NOMO-1 (cell line): ENCODE measurements around the gene CD3G.

Experiments
- DNase-seq, 2 experiments: peaks; one replicate each; lab custom pipeline; 2025; ENCODE audit not compliant: unreplicated experiment in 2 of 2; lab: John Stamatoyannopoulos, UW

The CD3G gene

DNA sequence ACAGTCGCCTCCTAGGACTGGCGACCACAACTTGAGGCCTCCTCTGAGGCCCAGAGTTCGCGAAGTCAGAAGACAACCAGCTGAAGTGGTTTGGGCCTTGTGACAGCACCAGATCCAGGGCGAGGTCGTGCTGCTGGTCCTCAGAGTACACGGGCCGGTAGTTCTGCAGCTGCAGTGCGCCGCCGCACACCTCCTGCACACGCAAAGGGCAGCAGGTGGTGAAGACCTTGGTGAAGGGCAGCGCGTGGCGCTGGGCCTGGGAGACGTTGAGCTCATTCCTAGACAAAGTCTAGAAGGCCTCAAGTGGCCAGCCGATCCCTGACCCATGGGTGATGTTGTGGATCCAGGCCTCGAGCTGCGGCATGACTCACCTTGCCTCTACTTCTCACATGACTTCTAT is 21.4 kb upstream of the CD3G start:
- DNase-seq = no peak

DNA sequence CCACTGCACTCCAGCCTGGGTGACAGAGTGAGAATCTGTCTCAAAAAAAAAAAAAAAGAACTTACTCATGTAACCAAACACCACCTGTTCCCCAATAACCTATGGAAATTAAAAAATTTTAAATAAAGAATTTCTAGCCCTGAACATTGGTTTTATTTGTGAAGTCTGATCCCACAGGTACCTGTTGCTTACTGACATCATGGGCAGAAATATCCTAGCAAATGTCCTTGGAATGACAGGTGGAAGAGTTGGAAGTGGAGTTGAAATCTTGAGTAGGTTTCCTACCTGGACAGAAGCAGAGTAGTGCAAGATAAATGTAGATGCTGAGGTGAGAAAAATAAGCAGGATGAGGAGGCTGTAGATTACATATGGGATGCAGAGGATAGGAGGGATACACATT is 18.9 kb upstream of the CD3G start:
- DNase-seq = no peak

DNA sequence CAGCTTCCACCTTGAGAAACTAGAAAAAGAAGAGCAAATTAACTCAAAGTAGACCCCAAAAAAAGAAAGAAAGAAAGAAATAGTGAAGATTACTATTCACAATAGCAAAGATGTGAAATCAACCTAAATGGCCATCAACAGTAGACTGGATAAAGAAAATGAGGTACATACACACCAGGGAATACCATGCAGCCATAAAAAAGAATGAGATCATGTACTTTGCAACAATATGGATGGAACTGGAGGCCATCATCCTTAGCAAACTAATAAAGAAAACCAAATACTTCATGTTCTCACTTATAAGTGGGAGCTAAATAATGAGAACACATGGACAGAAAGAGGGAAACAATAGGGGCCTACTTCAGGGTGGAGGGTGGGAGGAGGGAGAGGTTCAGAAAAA is 15.4 kb upstream of the CD3G start:
- no peak for DNase-seq

DNA sequence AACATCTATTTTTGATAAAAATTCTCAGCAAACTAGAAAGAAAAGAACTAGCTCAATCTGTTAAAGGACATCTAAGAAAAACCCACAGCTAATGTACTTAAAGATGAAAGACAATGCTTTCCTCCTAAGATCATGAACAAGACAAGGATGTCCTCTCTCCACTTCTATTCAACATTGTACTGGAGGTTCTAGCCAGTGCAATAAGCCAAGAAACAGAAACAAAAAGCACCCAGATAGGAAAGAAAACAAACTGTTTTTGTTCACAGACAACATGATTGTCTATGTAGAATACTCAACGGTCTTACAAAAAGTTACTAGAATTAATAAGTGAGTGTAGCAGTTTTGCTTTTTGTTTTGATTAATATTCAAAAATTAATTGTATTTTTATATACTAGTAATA is 9.4 kb upstream of the CD3G start:
- no peak for DNase-seq

DNA sequence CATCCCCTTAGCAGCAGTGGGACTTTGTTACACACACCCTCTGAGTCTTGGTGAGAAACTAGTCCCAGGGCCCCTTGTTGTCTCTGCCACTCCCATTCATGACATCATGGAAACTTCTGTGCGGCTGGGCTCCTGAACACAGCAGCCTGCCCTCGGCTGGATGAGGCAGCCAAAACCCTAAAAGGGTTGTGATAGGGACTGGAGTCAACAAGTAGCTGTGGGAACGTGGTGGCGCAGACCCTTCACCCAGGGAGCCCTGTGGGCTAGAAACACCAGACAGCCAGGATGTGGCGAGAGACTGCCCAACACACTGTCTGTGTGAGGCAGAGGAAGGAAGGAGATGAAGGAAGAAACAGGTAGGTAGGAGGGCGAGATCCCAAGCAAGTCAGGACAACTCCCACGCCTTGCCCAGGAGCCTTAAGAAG is 5.5 kb upstream of the CD3G start:
- DNase-seq = no peak

DNA sequence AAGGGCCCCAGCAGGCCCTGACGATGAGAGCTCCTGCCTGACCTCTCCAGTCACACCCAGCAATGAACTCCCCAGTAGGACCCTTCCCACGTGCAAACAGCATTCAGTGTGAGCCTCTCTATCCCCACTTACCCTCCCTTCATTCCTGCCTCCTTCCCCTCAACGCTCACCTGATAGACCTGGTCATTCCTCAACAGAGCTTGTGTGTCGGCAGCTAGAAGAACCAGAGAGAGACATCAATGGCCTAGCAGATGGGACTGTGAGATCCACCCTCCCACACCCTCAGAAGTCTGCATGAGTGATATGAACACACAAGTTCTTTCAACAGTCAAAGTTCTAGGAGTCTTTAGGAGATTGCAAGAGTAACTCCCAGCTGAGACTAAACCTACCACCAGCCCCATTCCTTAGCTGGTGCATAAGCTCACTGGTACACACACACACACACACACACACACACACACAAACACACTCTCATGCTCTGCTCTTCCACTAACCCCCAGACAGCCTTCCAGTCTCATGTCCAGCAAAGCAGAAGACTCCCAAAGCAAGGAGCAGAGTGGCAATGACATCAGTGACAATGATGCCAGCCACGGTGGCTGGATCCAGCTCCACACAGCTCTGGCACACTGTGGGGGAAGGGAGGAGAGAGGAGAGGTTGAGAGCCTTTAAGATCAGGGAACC is 4.7 kb upstream of the CD3G start:
- DNase-seq = no peak

DNA sequence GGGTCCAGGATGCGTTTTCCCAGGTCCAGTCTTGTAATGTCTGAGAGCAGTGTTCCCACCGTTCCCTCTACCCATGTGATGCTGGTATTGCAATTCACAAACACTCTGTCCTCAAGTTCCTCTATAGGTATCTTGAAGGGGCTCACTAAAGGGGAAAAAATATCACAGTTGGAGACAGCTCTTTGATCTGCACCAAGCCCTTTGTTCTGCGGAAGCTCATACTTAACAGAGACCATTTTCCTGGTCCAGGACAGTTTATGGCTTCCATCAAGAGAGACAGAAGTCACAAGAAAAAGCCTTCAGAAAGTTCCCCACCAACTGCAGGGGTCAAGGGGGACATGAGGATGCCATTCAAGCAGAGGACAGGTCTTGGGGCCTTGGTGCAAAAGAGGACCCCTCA is 3.7 kb upstream of the CD3G start:
- no peak for DNase-seq

DNA sequence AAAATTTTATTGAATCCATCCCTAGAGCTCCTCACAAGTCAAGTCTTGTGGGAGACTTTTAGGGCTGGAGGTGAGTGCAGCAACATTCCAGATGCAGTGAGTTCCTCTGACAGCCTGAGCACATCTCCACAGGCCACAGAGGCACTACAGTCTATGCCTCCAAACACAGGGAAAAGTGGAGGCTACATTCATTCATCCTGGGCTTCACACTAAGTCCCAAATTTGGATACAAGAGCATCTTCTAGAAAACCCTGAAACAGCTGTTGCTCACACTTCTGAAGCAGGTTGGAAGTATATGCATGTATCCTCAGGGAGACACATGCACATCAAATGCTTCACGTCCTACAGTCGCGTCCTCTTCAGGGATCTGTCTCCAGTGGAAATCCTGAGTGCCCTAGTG is 2.9 kb upstream of the CD3G start:
- no peak for DNase-seq

DNA sequence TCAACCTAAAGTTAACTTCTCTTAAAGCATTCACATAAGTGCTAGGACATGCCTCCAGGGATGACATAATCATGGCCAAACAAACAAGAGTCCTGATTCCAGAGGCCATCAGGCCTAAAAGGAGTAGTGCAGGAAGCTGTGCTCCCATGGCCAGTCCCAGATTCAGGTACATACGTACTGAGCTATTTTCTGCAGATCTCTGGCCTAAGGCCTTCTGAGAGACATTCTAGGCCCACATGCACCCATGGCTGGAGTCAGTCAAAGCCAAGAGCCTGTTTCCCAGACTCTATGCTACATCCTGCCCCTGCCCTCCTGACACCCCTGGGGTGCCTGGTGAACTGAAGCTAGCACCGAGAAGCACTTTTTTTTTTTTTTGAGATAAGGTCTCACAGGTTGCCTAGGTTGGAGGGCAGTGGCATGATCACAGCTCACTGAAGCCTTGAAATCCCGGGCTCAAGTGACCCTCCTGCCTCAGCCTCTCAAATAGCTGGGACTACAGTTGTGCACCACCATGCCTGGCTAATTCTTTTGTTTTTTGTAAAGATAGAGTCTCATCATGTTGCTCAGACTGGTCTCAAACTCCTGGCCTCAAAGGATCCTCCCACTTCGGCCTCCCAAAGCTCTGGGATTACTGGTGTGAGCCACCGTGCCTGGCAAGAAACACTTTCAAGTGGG is 2.2 kb upstream of the CD3G start:
- DNase-seq = no peak

DNA sequence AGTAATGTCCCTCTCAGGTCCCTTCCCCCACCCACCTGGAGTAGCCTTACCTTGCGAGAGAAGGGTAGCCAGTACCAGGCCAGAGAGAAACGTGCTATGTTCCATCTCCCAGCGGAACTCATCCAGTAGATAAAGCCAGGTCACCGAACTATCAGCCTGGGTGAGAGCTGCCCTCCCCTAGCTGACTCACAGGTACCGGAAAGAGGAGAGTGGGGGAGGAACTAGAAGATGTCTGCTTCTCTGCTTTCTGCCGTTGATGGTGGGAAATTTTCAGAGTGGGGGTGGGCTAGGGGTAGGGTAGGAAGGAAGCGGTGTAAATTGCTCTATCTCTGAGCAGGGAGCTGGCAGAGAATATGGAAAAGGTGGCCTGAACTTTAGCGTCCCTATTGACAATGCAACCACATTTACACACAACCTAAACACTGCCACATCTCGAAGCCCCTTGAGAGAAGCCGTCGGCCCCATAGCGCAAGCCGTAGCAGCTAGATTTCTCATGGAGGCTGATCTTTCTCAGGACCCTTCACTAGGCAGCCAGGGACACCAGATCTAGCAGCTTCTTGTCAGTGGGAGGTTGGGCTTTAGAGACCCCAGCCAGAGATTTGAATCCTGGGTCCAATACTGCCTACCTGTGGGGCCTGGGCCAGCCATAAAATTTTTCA is 1.5 kb upstream of the CD3G start, which contains the start of gene CD3D:
TSS of gene CD3D (minus strand) at position 203 of the 659 bp plus-strand sequence. CDS start at position 105, 98 bp downstream.
- no peak for DNase-seq

DNA sequence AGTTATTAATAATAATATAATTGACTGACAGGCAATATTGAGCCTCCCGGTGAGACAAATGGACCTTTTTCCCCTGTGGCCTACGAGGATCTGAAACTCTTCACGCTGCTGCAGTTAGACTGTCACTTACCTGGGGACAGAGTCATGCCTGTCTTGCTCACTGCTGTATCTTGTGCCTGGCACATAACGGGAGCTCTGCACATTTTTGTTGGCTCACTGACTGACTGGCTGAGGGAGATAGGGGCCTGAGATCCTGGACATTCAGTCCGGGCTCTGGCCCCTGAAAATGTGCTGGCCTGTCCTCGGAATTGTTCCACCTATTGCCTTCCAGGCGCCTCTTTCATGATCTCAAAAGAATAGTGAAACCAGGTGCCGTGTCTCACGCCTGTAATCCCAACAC is 896 bp upstream of the CD3G start:
- no peak for DNase-seq

DNA sequence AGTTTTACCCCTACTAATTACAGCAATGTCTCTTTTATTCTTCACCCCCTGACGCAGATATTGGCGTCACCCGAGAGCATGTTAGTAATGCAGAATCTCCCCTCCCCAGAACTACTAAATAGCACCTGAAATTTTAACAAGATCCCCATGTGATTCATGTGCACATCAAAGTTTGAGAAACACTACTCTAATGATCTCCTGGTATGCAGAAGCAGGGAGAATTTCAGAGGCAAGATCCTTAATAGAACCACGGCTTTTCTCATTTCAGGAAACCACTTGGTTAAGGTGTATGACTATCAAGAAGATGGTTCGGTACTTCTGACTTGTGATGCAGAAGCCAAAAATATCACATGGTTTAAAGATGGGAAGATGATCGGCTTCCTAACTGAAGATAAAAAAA is 5.3 kb downstream of the CD3G start:
- no peak for DNase-seq

DNA sequence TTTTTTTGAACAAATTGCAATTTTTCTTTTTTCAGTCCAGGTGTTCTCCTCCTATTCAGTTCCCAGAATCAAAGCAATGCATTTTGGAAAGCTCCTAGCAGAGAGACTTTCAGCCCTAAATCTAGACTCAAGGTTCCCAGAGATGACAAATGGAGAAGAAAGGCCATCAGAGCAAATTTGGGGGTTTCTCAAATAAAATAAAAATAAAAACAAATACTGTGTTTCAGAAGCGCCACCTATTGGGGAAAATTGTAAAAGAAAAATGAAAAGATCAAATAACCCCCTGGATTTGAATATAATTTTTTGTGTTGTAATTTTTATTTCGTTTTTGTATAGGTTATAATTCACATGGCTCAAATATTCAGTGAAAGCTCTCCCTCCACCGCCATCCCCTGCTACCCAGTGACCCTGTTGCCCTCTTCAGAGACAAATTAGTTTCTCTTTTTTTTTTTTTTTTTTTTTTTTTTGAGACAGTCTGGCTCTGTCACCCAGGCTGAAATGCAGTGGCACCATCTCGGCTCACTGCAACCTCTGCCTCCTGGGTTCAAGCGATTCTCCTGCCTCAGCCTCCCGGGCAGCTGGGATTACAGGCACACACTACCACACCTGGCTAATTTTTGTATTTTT is 9.1 kb downstream of the CD3G start:
- DNase-seq = peak in 1 of 2 experiments; percentile 3

DNA sequence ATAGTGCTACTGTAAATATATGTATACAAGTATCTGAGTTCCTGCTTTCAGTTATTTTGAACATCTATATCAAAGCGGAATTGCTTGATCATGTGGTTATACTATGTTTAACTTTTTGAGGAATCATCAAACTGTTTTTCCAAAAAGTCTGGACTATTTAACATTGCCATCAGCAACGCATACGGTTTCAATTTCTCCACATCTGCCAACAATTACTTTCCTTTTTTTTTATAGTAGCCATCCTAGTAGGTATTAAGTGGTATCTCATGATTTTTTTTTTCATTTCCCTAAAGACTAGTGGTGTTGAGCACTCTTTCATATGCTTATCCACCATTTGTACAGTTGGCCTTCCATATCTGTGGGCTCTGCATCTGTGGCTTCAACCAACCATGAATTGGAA is 13.9 kb downstream of the CD3G start:
- DNase-seq = no peak

DNA sequence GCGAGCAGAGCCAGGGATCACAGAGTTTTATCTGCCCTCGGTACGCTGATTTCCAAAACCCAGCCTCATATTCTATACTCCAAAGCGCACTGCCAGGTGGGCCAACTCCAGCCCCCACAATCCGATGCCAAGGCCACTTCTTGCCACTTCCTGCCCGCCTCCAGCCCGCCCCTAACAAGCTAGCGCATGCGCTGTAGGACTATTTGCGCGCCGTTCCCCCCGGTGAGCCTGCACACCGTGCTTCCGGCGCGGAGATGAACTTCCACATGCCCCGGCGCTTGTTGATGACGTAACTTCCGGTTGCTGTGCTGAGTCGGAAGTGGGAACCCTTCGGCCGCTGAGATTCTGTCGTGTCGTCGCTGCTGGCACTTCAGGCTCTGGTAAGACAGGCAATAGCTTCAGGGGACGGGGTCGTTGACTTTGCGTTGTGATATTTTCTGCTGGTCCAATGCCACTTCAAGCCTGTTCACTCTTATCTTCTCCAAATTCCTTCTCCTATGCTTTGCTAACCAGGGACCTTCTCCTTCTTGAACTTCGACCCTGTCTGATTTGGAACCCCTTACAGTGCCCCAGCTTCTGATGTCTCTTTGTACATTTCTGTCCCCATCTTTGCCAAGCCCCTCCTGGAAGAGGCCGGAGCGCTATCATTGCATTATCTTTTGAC is 15.3 kb downstream of the CD3G start, which contains the start of gene UBE4A:
TSS of gene UBE4A (plus strand) at position 306 of the 664 bp plus-strand sequence. CDS start 5,481 bp downstream, outside the sequence.
- DNase-seq = peak; percentile 92 to 93

DNA sequence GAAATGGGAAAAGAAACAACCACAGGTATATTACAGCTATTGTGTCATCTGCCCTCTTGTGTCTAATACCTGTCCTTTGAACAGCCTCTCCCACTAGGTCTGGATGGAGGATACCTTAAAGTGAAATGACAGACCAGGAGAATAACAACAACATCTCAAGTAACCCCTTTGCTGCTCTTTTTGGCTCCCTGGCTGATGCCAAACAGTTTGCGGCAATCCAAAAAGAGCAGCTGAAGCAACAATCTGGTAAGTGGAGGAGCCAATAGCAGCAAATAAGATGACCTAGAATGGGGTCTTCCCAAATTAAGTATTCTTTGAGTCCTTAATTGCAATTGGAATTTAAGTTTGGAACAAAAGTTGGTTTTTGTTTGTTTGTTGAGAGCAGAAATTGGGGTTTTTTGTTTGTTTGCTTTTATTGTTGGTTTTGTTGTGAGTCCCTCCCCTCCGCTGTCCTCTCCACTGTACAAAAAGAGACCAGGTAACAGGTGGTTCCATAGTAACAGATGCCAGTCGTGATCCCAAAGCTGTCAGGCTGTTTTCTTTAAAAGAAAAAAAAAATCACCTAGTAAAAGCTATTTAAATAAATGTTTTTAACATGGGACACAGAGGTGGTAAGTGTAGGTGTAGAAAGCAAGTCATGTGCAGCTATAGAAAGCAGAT is 20.9 kb downstream of the CD3G start:
- no peak for DNase-seq

DNA sequence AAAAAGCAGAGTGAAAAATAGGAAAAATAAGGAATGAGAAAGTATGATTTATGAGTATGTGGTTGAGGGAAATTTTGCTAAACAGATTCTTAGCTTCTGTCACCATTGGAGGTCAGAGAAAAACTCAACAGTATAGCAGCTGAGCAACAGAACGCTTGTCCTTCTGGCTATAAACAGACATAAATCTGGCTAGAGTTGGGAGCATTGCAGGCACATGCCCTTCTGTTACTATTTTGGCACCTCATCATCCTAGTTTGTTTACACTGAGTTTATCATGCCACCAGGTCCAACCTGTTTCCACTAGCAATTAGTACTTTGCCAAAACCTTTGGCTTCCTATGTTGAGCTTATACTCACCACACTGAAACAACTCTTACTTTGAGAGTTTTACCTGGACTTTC is 22.1 kb downstream of the CD3G start:
- no peak for DNase-seq

DNA sequence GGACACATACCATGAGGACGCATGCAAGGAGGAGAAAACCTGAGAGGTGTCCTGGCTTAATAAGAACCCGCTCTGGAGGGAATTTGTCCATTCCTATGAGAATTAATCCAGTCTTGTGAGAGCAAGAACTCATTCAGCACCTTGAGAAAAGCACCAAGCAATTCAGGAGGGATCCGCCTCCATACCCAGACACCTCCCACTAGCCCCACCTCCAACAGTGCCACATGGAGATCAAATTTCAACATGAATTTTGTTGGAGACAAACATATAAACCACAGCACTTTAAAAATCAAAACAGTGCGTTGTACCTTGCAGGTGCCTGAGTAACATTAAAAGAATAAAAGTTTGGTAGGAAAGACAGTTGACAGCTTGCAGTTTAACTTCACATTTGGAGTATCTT is 26.6 kb downstream of the CD3G start:
- DNase-seq = no peak

DNA sequence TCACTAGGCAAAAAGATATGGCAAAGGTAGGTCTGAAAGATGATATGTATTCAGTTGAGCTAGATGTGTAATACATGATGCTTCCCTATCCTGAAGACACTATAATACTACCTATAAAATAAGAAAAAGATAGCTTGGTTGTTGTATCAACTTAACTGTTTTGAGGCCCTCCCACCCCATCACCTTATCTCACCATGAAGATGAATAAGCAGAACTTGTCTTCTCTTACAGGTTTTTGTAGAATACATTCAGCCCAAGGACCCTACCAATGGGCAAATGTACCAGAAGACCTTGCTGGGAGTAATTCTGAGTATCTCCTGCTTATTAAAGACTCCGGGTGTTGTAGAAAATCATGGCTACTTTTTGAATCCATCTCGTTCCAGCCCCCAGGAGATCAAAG is 29.1 kb downstream of the CD3G start:
- DNase-seq = no peak

DNA sequence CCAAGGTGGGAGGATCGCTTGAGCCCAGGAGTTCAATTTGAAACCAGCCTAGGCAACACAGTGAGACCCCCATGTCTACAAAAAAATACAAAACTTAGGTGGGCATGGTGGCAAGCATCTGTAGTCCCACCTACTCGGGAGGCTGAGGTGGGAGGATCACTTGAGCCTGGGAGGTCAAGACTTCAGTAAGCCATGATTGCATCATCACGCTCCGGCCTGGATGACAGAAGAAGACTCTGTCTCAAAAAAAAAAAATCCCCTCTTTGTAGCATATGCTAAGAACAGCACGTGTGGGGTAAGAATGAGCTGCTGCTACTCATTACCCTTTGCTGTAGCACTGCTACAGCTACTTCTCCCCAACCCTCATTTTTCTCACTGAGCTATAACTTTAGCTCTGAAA is 29.7 kb downstream of the CD3G start:
- DNase-seq = no peak
